Measurements from ENCODE around the gene CCNQ.

The CCNQ gene

GRCh38 chrX:153632595-153632946 is 33.6 kb upstream of the CCNQ start:
- no peak overlapping the region for H3K4me3 ChIP-seq (ENCODE audit: low read depth, low read length)
- TF ChIP-seq KLF10 (tag by site-specific recombination; IDR thresholded peaks at IDR 0.05) (no peak), REST (tag by site-specific recombination; IDR thresholded peaks at IDR 0.05) (no peak)
- CTCF ChIA-PET, result interaction anchor here (0.9 to 2.9 kb wide), 5 partner anchors 8 to 37 kb away, joined by 3 to 11 read pairs (median 5); no protein-coding TSS in a partner anchor
- H3K36me3 ChIP-seq (ENCODE audit: control insufficient read depth in 2 of 2, insufficient read depth in 1 of 2, low read length in 2 of 2), result no peaks in the 10 kb centered on the region
- H3K27ac ChIP-seq (ENCODE audit: extremely low read depth, low read depth, low read length), result no peak overlapping the region
- POLR2A ChIA-PET, result no interaction called here
- no peaks in the 10 kb centered on the region for H3K4me1 ChIP-seq (ENCODE audit: control insufficient read depth, insufficient read depth, low read length)
- H3K9me3 ChIP-seq (ENCODE audit: control insufficient read depth, insufficient read depth, low read depth, low read length), result no peaks in the 10 kb centered on the region

GRCh38 chrX:153631907-153632594 is 33.1 kb upstream of the CCNQ start:
- H3K9me3 ChIP-seq (ENCODE audit: control insufficient read depth, insufficient read depth, low read depth, low read length), result no peaks in the 10 kb centered on the region
- H3K4me1 ChIP-seq (ENCODE audit: control insufficient read depth, insufficient read depth, low read length), result no peaks in the 10 kb centered on the region
- ChIA-PET CTCF (interaction anchor here (0.6 to 2.9 kb wide), 9 partner anchors 9 to 263 kb away, joined by 3 to 11 read pairs (median 3); no protein-coding TSS in a partner anchor), POLR2A (interaction anchor here (0.9 kb wide), 1 partner anchor 77 kb away, joined by 3 read pairs; no protein-coding TSS in a partner anchor)
- no peaks in the 10 kb centered on the region for H3K36me3 ChIP-seq (ENCODE audit: control insufficient read depth in 2 of 2, insufficient read depth in 1 of 2, low read length in 2 of 2)
- H3K27ac ChIP-seq (ENCODE audit: extremely low read depth, low read depth, low read length), result no peak overlapping the region
- no peak for TF ChIP-seq BCL11B (tag by site-specific recombination; IDR thresholded peaks at IDR 0.05; ENCODE audit: low read depth)
- no peak for TF ChIP-seq BCL6B (tag by site-specific recombination; IDR thresholded peaks at IDR 0.05)
- no peak for TF ChIP-seq ZNF132 (tag by site-specific recombination; IDR thresholded peaks at IDR 0.05; ENCODE audit: borderline replicate concordance)
- no peak for TF ChIP-seq ZNF521 (tag by site-specific recombination; IDR thresholded peaks at IDR 0.05)
- no peak for TF ChIP-seq ZNF221 (tag by site-specific recombination; IDR thresholded peaks at IDR 0.05; ENCODE audit: borderline replicate concordance)
- TF ChIP-seq ZNF398 (tag by site-specific recombination; IDR thresholded peaks at IDR 0.05), result no peak
- no peak for TF ChIP-seq ZNF571 (tag by site-specific recombination; IDR thresholded peaks at IDR 0.05)
- TF ChIP-seq ZSCAN5A (tag by site-specific recombination; IDR thresholded peaks at IDR 0.05), result no peak
- TF ChIP-seq YY1 (tag by site-specific recombination; IDR thresholded peaks at IDR 0.05), result no peak
- no peak for TF ChIP-seq ZNF10 (tag by site-specific recombination; IDR thresholded peaks at IDR 0.05)
- TF ChIP-seq ZNF658 (tag by site-specific recombination; IDR thresholded peaks at IDR 0.05), result no peak
- TF ChIP-seq ZNF561 (tag by site-specific recombination; IDR thresholded peaks at IDR 0.05; ENCODE audit: borderline replicate concordance), result no peak
- H3K4me3 ChIP-seq (ENCODE audit: low read depth, low read length), result no peak overlapping the region
